Esophagus muscularis mucosa (tissue), 3 donors: ENCODE results near the gene KRT71.

ENCODE experiments used
- POLR2A ChIP-seq: fragments of 450-650 bp; IDR thresholded peaks from one replicate; pipeline ENCODE4 v1.6.1; 2017; ENCODE audit warnings: antibody characterized with exemption, moderate library complexity, mild to moderate bottlenecking, low read depth
- TF ChIP-seq, protein P1 (sequence below), 3 experiments: fragments of 200-600 bp in 2 of 3; fragments of 450-650 bp in 1 of 3; sonication (generic) in 2 of 3; IDR thresholded peaks; one replicate each; pipeline ENCODE4 v1.5.1; 2017 to 2019; ENCODE audit warnings: antibody characterized with exemption in 3 of 3, mild to moderate bottlenecking in 2 of 3, moderate library complexity in 1 of 3

DNA sequence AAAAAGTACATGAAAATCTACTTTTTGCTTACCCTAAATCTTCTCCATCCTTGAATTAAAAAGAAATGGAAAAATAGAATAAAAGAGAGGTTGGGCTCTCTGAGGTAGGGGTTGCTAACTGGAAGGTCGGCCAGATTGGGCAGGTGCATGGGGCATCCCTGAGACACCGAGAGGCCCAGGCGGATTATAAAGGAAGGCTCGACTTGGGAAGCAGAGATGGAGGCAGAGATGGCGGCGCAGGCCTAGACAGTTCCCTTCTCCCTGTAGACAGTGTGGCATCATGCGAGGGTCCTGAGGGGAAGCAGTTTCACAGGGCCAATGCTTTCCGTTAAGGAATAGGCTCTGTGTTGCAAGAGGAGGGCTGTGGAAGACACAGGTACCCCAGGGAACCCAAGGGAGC is 24.4 kb upstream of the KRT71 start:
- TF ChIP-seq, protein P1, sequence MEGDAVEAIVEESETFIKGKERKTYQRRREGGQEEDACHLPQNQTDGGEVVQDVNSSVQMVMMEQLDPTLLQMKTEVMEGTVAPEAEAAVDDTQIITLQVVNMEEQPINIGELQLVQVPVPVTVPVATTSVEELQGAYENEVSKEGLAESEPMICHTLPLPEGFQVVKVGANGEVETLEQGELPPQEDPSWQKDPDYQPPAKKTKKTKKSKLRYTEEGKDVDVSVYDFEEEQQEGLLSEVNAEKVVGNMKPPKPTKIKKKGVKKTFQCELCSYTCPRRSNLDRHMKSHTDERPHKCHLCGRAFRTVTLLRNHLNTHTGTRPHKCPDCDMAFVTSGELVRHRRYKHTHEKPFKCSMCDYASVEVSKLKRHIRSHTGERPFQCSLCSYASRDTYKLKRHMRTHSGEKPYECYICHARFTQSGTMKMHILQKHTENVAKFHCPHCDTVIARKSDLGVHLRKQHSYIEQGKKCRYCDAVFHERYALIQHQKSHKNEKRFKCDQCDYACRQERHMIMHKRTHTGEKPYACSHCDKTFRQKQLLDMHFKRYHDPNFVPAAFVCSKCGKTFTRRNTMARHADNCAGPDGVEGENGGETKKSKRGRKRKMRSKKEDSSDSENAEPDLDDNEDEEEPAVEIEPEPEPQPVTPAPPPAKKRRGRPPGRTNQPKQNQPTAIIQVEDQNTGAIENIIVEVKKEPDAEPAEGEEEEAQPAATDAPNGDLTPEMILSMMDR (IDR thresholded peaks at IDR 0.05): no peak
- no peak for TF ChIP-seq POLR2A
